GM12891 (cell line): ENCODE results near the gene PPP2R3B.
A peak's percentile ranks its signal among the peaks of the same experiment; 100 is the strongest.
"Not testable (repeated sequence)": the region's sequence is repeated elsewhere in the genome, so short reads cannot be mapped to it uniquely, and the experiment has no call there.

Source experiments
- DNase-seq: peaks from one replicate; pipeline ENCODE4 v3.0.0; 2011; ENCODE audit warnings: low spot score; ENCODE audit not compliant: insufficient read length
- FAIRE-seq: peaks from 2 replicates; lab custom pipeline; 2011; peaks lifted over from hg19 to GRCh38; lab: Jason Lieb, UNC
- PAX5 ChIP-seq: IDR thresholded peaks from 2 replicates; pipeline ENCODE4 v1.6.1; 2011; ENCODE audit warnings: low read length, moderate library complexity, mild to moderate bottlenecking; ENCODE audit not compliant: insufficient read depth, severe bottlenecking
- POLR2A ChIP-seq: IDR thresholded peaks from 2 replicates; pipeline ENCODE4 v1.6.1; 2011; ENCODE audit warnings: low read depth, low read length, control low read depth
- POLR2AphosphoS5 ChIP-seq: IDR thresholded peaks from 2 replicates; pipeline ENCODE4 v1.6.1; 2011; ENCODE audit warnings: low read depth, low read length, control low read depth
- POU2F2 ChIP-seq: IDR thresholded peaks from 2 replicates; pipeline ENCODE4 v1.6.1; 2011; ENCODE audit warnings: low read depth, mild to moderate bottlenecking, control low read depth, low read length, moderate library complexity
- SPI1 ChIP-seq: IDR thresholded peaks from 2 replicates; pipeline ENCODE4 v1.6.1; 2011; ENCODE audit warnings: low read depth, low read length, control low read depth
- TAF1 ChIP-seq: IDR thresholded peaks from 2 replicates; pipeline ENCODE4 v1.6.1; 2011; ENCODE audit warnings: low read depth, low read length, control low read depth

PPP2R3B gene

DNA sequence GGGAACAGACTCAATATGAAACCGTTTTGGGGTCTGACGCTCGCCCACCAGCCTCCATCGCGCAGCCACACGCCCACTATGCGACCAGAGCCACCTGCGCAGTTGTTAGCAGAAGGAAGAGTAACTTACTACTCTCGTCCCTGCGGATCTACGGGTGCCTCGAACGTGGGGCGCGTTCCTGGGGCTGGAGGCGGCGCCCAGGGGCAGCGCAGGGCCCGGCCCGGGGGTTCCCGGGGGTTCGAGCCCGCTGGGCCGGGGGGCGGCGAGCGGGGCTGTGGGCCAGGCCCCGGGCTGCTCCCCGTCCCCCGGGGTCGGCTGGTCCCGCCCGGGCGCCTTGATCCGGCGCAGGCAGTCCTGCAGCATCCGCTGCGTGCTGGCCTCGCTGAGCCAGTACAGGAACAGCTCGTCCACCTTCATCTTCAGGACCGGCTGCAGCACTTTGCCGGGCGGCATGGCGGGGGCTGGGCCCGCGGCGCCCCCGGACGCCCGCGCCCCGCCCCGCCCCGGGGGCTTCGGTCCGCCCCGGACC, 404 bp downstream of the PPP2R3B start:
- no peak for FAIRE-seq
- TF ChIP-seq POLR2A (no peak), TAF1 (no peak), POU2F2 (no peak), PAX5 (no peak), POLR2AphosphoS5 (no peak), SPI1 (no peak)
- no peak for DNase-seq

DNA sequence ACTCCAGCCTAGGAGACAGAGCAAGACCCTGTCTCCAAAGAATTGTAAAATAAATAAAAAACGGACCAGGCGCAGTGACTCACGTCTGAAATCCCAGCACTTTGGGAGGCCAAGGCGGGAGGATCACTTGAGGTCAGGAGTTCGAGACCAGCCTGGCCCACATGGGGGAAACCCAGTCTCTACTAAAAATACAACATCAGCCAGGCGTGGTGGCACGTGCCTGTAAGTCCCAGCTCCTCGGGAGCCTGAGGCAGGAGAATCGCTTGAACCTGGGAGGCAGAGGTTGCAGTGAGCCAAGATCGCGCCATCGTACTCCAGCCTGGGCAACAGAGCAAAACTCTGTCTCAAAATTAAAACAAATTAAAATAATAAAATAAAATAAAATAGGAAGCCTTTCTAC, 971 bp downstream of the PPP2R3B start:
- not testable (repeated sequence) for DNase-seq, FAIRE-seq

DNA sequence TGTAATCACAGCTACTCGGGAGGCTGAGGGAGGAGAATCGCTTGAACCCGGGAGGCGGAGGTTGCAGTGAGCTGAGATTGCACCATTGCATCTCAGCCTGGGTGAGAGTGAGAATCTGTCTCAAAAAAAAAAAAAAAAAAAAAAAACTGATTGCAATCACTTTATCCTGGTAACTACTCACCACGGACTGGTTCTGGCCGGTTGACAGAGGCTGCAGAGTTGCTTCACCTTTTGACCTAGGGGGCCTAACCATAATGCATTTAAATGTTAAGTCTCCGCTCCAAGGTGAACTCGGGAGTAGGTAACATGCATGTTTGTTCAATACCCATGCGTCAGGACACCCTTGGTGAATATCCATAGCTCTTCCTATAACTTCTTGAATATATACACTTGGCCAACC, 1.8 kb downstream of the PPP2R3B start:
- DNase-seq = no peak
- TF ChIP-seq PAX5 = no peak
- TF ChIP-seq SPI1 = no peak
- no peak for TF ChIP-seq POU2F2
- TF ChIP-seq TAF1 = no peak
- no peak for TF ChIP-seq POLR2AphosphoS5
- TF ChIP-seq POLR2A = no peak
- no peak for FAIRE-seq

DNA sequence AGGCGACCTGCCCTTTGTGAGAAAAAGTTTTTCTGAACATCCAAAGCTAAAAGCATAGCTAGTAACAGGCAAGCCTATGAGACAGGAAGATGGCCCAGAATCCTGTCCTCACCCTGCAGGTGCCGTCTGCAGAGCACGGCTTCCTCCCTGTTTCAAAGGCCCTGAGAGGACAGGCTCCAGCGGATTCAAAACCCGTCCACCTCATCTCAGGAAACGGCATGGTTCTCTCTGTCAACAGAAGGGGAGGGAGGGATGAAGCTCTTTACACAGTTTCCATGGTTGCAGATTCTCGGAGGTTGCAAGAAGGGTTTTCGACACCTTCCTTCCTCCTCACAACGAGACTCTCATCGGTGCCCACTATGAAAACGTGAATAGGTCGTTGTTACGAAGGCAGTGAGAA, 8.3 kb downstream of the PPP2R3B start:
- FAIRE-seq (no peak), DNase-seq (no peak)

DNA sequence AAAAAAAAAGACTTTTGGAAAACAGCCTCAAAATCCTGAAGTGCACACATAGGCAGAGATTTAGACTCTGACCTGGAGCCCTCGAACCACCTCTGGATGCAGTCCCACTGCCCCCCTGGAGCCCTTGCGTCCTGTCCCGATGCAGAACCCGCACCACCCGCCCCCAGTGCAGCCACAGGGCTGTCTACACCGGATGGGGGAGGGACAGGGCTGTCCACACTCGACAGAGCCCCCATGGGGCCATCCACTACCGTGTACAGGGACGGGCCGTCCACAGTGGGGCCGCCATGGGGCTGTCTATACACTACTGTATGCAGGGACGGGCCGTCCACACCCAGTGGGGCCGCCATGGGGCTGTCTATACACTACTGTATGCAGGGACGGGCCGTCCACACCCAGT, 10.5 kb downstream of the PPP2R3B start:
- not testable (repeated sequence) for DNase-seq, FAIRE-seq

More for the DNA sequence above, 8.3 kb downstream of the PPP2R3B start:
- TF ChIP-seq TAF1 (no peak), POLR2A (no peak), POLR2AphosphoS5 (no peak), SPI1 (no peak)

DNA sequence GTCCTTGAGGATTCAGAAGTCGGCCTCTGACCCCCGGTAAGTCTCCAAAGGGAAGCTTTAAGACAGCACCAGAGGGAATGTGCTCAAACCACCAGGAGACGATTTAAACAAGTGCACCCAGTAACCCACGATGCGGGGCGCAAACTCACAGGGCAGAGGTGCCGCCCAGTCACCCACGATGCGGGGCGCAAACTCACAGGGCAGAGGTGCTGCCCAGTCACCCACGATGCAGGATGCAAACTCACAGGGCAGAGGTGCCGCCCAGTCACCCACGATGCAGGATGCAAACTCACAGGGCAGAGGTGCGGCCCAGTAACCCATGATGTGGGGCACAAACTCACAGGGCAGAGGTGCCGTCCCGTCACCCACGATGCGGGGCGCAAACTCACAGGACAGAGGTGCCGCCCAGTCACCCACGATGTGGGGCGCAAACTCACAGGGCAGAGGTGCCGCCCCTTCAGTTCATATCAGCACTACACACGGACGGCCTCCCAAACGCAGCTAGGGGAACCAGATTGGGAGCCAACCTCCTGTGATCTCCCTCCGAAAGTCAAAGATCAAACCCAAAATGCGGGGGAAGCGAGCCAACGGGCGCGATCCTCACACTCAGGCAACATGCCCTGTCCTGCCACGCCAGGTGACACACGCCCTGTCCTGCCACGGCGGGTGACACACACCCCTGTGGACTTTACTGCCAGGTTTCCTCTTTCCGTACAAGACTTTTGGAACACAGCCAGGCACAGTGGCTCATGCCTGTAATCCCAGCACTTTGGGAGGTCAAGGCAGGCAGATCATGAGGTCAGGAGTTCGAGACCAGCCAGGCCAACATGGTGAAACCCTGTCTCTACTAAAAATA, 11.3 kb downstream of the PPP2R3B start:
- TF ChIP-seq PAX5 (no peak), POLR2AphosphoS5 (no peak), POU2F2 (no peak), TAF1 (no peak), POLR2A (no peak), SPI1 (no peak)
- FAIRE-seq (no peak), DNase-seq (no peak)

DNA sequence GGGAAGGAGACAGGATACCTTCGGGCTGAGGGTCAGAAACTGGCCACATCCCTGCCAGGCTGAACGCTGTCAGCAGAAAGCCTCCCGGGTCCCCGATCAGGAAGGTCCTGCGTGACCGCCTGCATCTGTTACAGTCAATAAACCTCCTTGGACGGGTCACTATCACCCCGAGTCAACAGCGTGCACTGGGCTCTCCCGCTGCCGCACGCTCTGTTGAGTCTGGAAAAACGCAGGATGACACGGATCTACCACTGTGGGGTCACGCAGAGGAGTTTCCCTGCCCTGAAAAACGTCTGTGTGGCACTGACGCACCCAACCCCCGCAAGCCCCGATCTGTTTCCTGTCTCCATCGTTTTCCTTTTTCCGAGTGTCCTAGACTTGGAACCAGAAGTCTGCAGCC, 12.1 kb downstream of the PPP2R3B start:
- TF ChIP-seq POLR2AphosphoS5 = no peak
- no peak for TF ChIP-seq POU2F2
- no peak for TF ChIP-seq POLR2A
- no peak for TF ChIP-seq SPI1
- no peak for TF ChIP-seq PAX5
- no peak for TF ChIP-seq TAF1
- FAIRE-seq = no peak
- no peak for DNase-seq

DNA sequence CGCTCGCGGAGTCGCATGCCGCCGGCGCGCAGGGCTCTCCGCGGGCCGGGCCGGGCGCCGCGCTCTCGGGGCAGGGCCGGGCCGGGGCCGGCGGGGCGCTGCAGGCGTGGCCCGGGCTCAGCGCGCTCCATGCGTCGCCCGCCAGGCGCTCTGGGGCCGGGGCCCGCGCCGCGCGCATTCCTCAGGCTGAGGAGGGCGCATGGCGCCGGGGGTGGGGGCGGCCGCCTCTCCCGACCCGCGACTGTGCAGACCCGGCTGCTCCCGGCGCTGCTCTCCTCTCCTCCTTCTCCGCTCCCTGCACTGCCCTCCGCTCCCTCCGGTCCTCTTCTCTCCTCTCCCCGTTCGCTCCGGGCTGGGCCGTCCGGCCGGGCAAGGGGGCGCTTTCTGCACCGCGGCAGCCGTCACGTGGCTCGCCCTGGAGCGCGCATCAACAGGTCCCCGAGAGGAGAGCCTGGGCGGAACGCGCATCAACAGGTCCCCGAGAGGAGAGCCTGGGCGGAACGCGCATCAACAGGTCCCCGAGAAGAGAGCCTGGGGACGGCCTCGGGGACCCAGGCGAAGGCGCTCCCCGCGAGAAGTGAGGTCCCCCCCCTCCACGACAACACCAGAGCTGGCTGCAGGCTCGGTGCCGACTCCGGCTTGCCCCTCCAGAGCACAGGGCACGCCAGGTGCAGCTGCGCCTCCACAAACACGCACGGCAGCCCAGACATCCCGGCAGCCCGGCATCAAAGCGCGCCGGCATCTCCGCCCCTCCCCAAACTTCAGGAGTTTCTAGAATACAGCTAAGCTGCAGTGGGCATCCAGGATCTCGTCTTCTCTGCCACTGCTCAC, 12.9 kb downstream of the PPP2R3B start:
- FAIRE-seq (no peak), DNase-seq (peak; percentile 56)
- TF ChIP-seq POU2F2 (no peak), TAF1 (no peak), SPI1 (no peak), POLR2A (no peak), PAX5 (no peak), POLR2AphosphoS5 (no peak)

DNA sequence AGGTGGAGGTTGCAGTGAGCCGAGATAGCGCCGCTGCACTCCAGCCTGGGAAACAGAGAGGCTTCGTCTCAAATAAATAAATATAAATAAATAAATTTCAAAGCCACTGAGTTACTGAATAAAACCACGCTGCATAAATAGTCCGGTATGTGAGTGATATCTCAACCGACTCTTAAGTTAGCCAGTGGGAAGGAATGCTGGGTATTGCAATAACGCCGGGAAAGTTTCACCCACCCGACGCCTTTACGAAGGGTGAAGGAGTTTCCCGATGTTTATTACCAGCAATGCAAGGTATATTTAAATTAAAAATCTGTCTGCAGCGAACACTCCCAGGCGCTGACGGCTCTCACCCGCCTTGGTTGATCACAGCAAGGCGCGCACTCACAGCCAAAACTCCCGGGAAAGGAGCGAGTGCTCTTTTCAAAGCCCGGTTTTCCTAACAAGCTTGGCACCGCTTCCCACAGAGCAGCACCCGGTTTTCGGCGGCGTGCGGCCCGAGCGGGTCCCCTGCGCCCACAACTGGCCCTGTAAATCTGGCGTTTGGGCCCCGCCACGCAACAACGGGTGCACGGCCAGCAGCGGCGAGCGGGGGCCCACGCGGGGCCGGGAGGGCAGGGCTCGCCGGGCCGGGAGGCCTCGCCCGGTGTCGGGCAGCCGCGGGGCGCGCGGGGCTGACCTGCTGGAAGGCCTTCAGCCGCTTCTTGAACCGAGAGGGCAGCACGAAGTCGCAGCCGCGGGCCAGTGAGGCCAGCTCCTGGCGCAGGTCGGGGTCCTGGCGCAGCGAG, 13.7 kb downstream of the PPP2R3B start:
- DNase-seq (no peak), FAIRE-seq (no peak)
- no peak for TF ChIP-seq TAF1
- no peak for TF ChIP-seq POU2F2
- TF ChIP-seq POLR2A = no peak
- TF ChIP-seq POLR2AphosphoS5 = no peak
- TF ChIP-seq SPI1 = no peak
- no peak for TF ChIP-seq PAX5

DNA sequence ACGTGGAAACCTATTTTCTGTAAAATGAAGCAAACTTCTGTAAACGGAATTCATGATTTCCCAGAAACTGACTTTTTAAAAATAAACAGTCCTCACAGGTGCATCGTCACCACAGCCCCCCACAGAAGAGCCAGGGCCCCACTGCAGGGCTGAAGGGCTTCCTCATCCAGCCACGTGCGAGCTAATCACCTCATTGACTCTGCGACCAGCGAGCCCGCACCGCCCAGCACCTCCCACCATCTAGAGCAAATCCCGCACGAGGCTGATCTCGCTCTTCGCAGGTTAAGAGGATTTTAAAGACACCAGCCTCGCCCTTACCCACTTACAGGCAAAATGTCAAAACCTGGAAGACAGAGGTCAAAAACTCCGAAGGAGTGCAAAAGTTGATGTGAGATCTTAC, 14.8 kb downstream of the PPP2R3B start:
- DNase-seq = no peak
- no peak for FAIRE-seq
- no peak for TF ChIP-seq PAX5
- no peak for TF ChIP-seq TAF1
- no peak for TF ChIP-seq POLR2AphosphoS5
- no peak for TF ChIP-seq POLR2A
- TF ChIP-seq SPI1 = no peak
- TF ChIP-seq POU2F2 = no peak
